OCI-LY1 (cell line): ENCODE results near the gene RASD1.

Source experiments
- CTCF ChIP-seq: fragments of 200-600 bp; sonication (generic), shearing (Covaris generic); IDR thresholded peaks from 2 replicates; pipeline ENCODE4 v1.5.1; 2017; ENCODE audit warnings: mild to moderate bottlenecking, antibody characterized with exemption, low read length, moderate library complexity, mixed read lengths
- EZH2 ChIP-seq: fragments of 200-600 bp; sonication (generic), shearing (Covaris generic); IDR thresholded peaks from 2 replicates; pipeline ENCODE4 v1.8.0; 2017; ENCODE audit warnings: borderline replicate concordance, mixed run types, mild to moderate bottlenecking, antibody characterized with exemption, low read length, moderate library complexity, mixed read lengths

GRCh38 chr17:17545984-17546383 lies 49.8 kb upstream of the RASD1 start:
- no peak for TF ChIP-seq CTCF
- no peak for TF ChIP-seq EZH2
